ENCODE data around the gene LFNG. TPM values are rescaled to one million over a fixed set of nuclear protein-coding genes. Genes with fewer than 3 reads are reported as not detected.

The LFNG gene
- total RNA-seq, 1 donor = 10.8 TPM

- no peak for DNase-seq (ENCODE audit: low read depth)
- no peak overlapping the region for H3K4me3 ChIP-seq (ENCODE audit: low read depth, low read length)
- TF ChIP-seq CTCF (IDR thresholded peaks at IDR 0.05; ENCODE audit: insufficient read depth, low read depth, low read length) = no peak
Observed at GRCh38 chr7:2539031-2539911, 19.7 kb downstream of the LFNG start.

- no peak for DNase-seq (ENCODE audit: low read depth)
- no peak for TF ChIP-seq CTCF (IDR thresholded peaks at IDR 0.05; ENCODE audit: insufficient read depth, low read depth, low read length)
- H3K4me3 ChIP-seq (ENCODE audit: low read depth, low read length) = no peak overlapping the region
Observed at GRCh38 chr7:2540133-2540532, 20.6 kb downstream of the LFNG start.

GRCh38 chr7:2540641-2541051 is 21.1 kb downstream of the LFNG start:
- no peak for DNase-seq (ENCODE audit: low read depth)
- no peak for TF ChIP-seq CTCF (IDR thresholded peaks at IDR 0.05; ENCODE audit: insufficient read depth, low read depth, low read length)

GRCh38 chr7:2541291-2542010 is 21.9 kb downstream of the LFNG start:
- no peak overlapping the region for H3K4me3 ChIP-seq (ENCODE audit: low read depth, low read length)
- no peak for TF ChIP-seq CTCF (IDR thresholded peaks at IDR 0.05; ENCODE audit: insufficient read depth, low read depth, low read length)
- DNase-seq (ENCODE audit: low read depth) = no peak

More at GRCh38 chr7:2540641-2541051, 21.1 kb downstream of the LFNG start:
- H3K4me3 ChIP-seq (ENCODE audit: low read depth, low read length) = no peak overlapping the region

- no peak for TF ChIP-seq CTCF (IDR thresholded peaks at IDR 0.05; ENCODE audit: insufficient read depth, low read depth, low read length)
- no peak for DNase-seq (ENCODE audit: low read depth)
Observed at GRCh38 chr7:2542011-2542915, 22.7 kb downstream of the LFNG start.

More at GRCh38 chr7:2542011-2542915, 22.7 kb downstream of the LFNG start:
- no peak overlapping the region for H3K4me3 ChIP-seq (ENCODE audit: low read depth, low read length)
